ENCODE measurements around the gene CDC25A.
A peak's percentile ranks its signal among the peaks of the same experiment; 100 is the strongest.

The CDC25A gene

GRCh38 chr3:48194446-48195071 lies 6.3 kb upstream of the CDC25A start:
- no peak for DNase-seq (ENCODE audit: low read depth)

DNA sequence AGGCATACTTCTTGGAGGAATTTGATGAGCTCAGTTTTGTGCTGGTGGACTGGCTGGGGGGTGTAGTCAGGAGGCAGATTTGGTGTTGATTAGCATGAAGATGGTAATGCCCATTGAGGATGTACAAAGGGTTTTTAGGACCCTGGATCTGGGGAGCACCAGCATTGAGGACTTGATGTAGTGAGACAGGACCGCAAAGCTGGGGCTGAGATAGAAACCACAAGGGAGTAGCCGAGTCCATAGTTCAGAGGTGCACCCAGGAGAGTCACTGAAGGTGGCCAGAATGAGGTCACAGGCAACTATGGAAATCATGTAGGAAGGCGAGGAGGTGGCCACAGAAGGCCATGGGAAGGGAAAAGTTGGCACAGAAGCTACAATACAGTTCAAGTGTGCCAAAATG lies 2.7 kb upstream of the CDC25A start:
- no peak for DNase-seq (ENCODE audit: low read depth)

- DNase-seq (ENCODE audit: low read depth): no peak
Measured at GRCh38 chr3:48189321-48189720, 1.1 kb upstream of the CDC25A start.

GRCh38 chr3:48187579-48188265 lies 495 bp downstream of the CDC25A start:
- DNase-seq (ENCODE audit: low read depth): no peak

GRCh38 chr3:48187301-48187578 lies 977 bp downstream of the CDC25A start:
- DNase-seq (ENCODE audit: low read depth): no peak

GRCh38 chr3:48186631-48187300 lies 1.5 kb downstream of the CDC25A start:
- DNase-seq (ENCODE audit: low read depth): no peak

- DNase-seq (ENCODE audit: low read depth): no peak
Measured at GRCh38 chr3:48185129-48185528, 3.1 kb downstream of the CDC25A start.

GRCh38 chr3:48184299-48184698 lies 3.9 kb downstream of the CDC25A start:
- DNase-seq (ENCODE audit: low read depth): no peak

DNA sequence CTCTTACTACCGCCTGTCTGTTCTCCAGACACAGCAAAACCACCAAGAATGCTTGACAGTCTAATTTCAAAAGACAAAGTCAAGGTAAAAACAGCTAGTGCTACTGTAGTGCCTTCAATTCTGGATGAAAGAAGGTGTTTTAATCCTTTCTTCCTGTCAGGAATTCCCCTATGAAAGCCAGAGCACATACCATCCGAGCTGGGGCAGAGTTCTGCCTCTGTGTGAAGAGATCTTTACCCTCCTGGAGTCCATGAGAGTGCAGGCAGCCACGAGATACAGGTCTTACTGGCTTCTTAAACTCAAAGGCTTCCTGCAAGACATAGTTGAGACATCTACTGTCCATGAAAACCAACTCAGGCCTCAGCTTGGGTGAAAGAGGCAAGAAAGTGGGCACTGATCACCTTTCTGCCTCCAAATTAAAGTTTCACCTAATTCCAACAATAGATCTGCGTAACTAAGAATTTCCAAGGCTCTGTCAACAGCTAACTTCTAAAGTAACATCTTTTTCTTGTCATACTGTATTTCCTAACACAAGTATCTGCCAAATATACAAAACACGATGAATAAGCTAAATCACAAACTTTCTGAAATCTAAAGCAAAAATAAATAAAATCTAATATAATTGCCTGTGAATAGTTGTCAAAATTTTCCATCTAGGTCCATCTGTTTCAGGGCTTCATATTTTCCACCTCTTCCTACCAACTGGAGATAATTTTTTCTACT lies 7.5 kb downstream of the CDC25A start:
- DNase-seq (ENCODE audit: low read depth): no peak

- no peak for DNase-seq (ENCODE audit: low read depth)
Measured at GRCh38 chr3:48180021-48180420, 8.2 kb downstream of the CDC25A start.

DNA sequence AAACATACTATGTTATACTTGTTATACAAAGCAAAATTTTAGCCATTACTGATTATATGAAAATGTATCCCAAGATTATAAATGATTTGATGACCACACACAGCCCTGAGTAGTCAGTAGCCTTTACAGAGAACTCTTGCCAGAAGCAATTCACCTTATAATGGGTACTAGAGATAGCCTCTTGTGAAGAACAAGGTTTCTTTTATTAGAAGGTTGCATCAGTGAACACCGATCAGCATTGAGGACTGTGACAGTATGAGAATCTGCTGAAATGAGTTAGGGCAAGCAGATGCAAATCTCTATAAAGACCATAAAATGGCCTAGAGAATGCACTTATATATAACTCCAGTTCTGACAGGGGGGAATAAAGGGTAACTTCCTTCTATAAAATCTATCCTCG lies 10.1 kb downstream of the CDC25A start:
- no peak for DNase-seq (ENCODE audit: low read depth)

- DNase-seq (ENCODE audit: low read depth): peak; percentile 14
Measured at GRCh38 chr3:48157950-48158376, 30.3 kb downstream of the CDC25A start.

DNA sequence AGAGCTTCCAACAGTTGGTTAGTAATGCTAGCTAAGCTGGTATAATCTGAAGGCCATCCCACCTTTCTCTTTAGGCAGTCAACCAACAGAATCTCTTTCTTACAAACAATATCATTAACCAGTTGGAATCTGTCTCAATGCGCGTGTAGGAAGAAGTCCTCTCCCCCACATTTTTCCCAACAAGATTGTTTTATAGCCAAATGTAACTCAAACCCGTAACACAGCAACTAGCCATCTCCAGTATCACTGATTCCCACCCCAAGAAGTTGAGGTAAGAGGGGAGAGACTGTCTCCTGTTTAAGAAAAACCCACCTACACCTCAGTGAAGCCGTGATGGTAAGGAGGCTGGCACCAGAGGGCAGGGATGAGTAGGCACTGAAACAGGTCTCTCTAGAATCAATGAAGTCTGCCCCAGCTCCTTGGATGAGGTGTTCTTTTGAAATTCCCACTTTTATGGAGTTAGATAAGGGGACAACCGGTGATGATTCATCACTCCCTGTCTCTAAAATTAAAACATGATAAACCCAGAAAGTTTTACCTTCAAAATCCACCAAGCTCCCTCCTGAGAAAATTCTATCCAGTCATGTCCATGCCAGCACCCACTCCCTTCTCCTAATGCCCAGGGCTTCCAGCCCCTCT lies 30.9 kb downstream of the CDC25A start:
- DNase-seq (ENCODE audit: low read depth): no peak

DNA sequence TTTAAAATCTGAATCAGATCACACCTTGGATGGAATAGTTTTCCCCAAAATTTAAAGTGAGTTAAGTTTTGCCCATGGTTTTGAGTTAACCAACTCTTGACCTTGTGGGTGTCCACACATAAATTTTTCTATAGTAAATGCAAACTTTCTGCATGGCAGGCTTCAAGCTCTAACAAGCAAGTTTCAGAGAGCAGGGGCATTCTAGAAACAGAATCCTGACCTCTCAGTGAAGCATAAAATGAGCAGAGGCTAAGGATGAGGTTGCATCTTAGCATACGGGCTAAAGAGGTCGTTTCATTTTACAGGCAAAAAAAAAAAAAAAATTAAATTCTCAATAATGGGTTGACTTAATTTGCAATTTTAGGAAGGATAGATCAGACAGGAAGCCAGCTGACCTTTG lies 32.1 kb downstream of the CDC25A start:
- DNase-seq (ENCODE audit: low read depth): no peak

DNA sequence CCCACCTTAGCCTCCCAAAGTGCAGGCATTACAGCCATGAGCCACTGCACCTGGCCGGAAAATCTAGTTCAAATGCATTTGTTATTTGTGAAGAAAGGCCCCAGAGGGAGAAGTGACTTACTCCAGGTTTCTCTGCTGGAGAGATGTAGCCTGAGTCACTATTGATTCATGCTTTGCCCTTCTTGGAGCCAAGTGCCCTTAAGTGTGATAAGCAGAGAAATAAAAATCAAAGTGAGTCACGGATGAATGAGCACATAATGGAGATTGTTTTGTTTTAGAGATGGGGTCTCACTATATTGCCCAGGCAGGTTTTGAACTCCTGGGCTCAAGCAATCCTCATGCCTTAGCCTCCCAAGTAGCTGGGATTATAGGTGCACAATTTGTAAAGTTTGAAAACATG lies 33.1 kb downstream of the CDC25A start:
- no peak for DNase-seq (ENCODE audit: low read depth)

DNA sequence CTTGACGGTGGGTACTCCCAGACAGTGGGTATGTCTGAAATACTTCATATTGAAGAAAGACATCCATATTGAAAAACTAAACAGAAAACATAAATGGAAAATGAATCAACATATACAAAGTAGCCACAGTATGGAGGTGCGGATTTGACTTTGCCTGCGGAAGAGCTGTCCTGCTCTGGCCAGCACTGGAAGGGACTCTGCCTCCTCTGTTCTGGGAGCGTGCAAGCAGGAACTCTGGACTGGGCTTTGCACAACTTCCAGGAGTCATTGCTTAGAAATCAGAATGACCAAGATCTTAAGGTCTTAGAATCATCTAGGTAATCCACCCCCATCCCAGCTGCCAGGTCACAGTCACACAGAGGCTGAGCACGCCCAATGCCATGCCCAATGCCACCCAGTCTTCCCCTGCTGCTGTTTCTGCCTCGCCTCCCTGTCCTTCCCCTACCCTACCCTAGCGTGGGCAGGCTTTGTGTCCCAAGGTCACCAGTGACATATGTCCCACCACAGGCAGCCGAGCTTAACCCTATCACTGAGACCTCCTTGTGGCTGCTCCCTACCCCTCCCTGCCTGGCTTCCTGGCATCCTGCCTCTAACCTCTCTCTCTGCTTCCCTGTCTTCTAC lies 36.3 kb downstream of the CDC25A start:
- no peak for DNase-seq (ENCODE audit: low read depth)

DNA sequence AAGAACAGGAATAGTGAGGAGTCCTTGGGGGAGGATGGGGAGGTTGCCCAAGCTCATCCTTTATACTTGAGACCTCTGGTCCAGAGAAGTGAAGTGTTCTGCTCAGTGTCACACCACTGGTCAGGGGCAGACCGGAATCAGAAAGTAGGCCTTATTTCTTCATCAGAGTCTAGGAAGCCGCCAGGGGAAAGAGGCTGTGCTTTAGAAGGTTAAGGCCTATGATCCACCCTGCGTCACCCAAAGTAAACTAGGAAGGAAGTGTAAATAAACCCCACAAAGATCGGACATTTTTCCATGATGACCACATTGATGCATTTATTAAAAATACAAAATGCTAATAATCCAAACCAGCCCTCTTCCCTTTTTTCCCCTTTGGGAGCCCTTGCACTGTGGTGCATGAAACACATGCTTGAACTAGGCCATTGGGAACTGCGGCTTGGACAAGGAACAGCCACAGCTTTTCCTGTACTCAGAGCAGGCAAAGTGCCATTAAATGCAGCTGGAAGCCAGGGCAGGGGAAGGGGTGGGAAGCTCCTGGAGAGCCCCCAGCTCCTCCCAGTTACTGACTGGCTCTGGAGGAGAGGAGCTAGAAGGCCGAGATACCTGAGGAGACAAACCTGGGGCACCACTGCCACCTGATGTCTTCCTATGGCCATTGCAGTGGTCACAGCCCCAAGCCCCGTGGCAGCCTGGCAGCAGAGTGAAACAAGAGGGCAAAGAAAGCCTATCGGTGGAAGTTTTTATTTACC lies 37.0 kb downstream of the CDC25A start:
- peak; percentile 34 for DNase-seq (ENCODE audit: low read depth)

DNA sequence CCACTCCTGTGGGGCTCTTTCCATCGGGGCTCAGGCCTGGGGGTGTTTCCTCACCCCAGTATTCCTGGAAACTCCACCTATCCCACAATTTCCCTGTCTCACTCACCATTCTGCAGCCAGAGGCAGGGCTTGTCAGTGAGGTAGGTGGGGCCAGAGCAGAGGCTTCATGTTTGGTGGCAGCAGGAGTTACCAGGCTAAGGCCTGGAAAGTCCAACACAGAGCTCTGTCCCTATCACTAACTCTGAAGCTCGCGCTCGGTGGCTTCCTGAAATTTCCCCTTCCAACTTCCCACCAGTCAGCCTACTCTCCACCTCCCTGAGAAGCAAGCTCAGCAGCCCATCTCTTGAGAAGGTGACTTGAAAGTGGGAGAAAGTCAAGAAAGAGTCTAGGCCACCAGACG lies 44.2 kb downstream of the CDC25A start:
- DNase-seq (ENCODE audit: low read depth): no peak

DNA sequence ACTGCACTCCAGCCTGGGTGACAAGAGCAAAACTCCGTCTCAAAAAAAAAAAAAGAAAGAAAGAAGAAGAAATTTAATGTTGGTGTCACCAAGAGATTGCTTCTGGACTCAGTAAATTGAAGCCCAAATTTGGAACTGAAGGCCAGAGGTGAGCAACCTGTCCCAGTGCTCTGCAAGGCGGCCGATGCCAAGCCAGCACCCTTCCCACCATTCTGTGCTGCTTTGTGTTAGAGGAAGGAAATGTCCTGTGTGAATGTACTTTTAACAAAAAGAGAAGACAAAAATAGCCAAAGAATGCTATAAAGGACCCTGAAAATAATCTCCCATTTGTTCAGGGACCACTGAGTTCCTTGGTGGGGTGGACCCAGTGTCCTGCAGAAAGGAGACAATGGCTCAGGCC lies 44.6 kb downstream of the CDC25A start:
- DNase-seq (ENCODE audit: low read depth): no peak

DNA sequence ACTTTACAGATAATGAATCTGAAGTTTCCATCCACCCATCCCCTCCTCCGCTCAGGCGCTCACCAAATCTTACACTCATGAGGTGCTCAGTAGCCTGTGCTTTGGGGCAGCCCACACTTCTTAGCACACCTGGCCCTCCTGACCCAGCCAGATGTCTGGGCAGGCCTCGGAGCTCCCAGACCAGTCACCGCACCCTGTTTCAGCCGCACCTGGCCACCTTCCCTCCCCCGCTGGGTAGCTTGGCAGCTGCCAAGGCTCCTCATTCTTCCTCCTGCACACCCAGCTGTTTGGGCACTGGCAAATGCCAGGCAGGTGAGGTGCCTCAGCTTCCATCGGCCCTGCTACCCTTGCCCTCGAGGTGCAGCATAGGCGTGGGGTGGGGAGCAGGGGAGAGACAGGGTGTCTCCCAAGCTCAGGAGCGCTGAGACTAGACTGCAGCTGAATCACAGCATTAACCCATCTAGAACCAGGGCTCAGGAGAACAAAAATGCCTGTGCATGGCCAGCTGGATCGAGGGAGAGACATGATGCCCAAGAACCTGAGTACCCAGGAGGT lies 45.8 kb downstream of the CDC25A start:
- DNase-seq (ENCODE audit: low read depth): no peak

- DNase-seq (ENCODE audit: low read depth): no peak
Measured at GRCh38 chr3:48141604-48142137, 46.5 kb downstream of the CDC25A start.
